ENCODE data around the gene TBC1D5. TPM values are rescaled to one million over a fixed set of nuclear protein-coding genes. Genes with fewer than 3 reads are reported as not detected.
"Not testable (repeated sequence)": the region's sequence is repeated elsewhere in the genome, so short reads cannot be mapped to it uniquely, and the experiment has no call there.

Gene TBC1D5
- total RNA-seq, 1 donor from 2014 or later = 48.1 TPM

GRCh38 chr3:17642474-17642873, 100.0 kb downstream of the TBC1D5 start:
- intact Hi-C loops (cut with DNase I) = no loop called here
- Histone ChIP-seq H3K36me3 (no peaks in the 10 kb centered on the region), H3K9me3 (no peaks in the 10 kb centered on the region), H3K4me3 (no peak overlapping the region), H3K4me1 (peaks cover 14% of the 10 kb centered on the region), H3K27ac (no peak overlapping the region), H3K27me3 (no peaks in the 10 kb centered on the region)
- TF ChIP-seq POLR2AphosphoS5 (IDR thresholded peaks at IDR 0.05; ENCODE audit: insufficient read depth in 1 of 2, low read depth in 1 of 2) (no peak), POLR2A (IDR thresholded peaks at IDR 0.05) (no peak)
- TF ChIP-seq, protein P1, sequence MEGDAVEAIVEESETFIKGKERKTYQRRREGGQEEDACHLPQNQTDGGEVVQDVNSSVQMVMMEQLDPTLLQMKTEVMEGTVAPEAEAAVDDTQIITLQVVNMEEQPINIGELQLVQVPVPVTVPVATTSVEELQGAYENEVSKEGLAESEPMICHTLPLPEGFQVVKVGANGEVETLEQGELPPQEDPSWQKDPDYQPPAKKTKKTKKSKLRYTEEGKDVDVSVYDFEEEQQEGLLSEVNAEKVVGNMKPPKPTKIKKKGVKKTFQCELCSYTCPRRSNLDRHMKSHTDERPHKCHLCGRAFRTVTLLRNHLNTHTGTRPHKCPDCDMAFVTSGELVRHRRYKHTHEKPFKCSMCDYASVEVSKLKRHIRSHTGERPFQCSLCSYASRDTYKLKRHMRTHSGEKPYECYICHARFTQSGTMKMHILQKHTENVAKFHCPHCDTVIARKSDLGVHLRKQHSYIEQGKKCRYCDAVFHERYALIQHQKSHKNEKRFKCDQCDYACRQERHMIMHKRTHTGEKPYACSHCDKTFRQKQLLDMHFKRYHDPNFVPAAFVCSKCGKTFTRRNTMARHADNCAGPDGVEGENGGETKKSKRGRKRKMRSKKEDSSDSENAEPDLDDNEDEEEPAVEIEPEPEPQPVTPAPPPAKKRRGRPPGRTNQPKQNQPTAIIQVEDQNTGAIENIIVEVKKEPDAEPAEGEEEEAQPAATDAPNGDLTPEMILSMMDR (IDR thresholded peaks at IDR 0.05) = no peak
- no peak for DNase-seq (ENCODE audit: extremely low spot score in 2 of 2)

DNA sequence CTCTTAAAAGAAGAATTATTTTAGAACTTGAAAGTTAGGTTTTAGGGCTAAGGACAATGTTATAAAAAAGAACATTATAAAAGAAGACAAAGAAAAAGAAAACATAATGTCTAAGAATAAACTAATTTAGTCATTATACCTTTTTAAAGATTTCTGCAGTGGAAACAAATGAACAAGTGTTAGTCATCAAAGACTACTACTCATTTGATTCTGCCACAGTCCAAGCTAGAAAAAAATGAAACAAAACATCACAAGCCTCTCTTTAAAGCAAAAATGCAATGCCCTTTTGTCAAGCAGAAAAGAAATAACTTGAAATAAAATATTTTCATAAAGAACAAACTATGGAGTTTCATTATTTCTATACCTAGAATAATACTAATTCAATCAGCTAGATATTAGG, 102.0 kb downstream of the TBC1D5 start:
- H3K9me3 ChIP-seq = no peaks in the 10 kb centered on the region
- TF ChIP-seq POLR2A (IDR thresholded peaks at IDR 0.05) = no peak
- no peak overlapping the region for H3K27ac ChIP-seq
- no peak overlapping the region for H3K4me3 ChIP-seq
- no peak for DNase-seq (ENCODE audit: extremely low spot score in 2 of 2)
- intact Hi-C loops (cut with DNase I) = no loop called here
- no peaks in the 10 kb centered on the region for H3K27me3 ChIP-seq
- peaks cover 18% of the 10 kb centered on the region for H3K4me1 ChIP-seq
- H3K36me3 ChIP-seq = no peaks in the 10 kb centered on the region

GRCh38 chr3:17639765-17640164, 102.7 kb downstream of the TBC1D5 start:
- DNase-seq (ENCODE audit: extremely low spot score in 2 of 2) = no peak
- Histone ChIP-seq H3K4me1 (peaks cover 21% of the 10 kb centered on the region), H3K9me3 (no peaks in the 10 kb centered on the region), H3K27me3 (no peaks in the 10 kb centered on the region), H3K27ac (no peak overlapping the region), H3K36me3 (no peaks in the 10 kb centered on the region), H3K4me3 (no peak overlapping the region)
- TF ChIP-seq POLR2A (IDR thresholded peaks at IDR 0.05) (no peak), POLR2AphosphoS5 (IDR thresholded peaks at IDR 0.05; ENCODE audit: insufficient read depth in 1 of 2, low read depth in 1 of 2) (no peak)
- TF ChIP-seq, protein P1 (IDR thresholded peaks at IDR 0.05) = no peak
- intact Hi-C loops (cut with DNase I) = no loop called here

DNA sequence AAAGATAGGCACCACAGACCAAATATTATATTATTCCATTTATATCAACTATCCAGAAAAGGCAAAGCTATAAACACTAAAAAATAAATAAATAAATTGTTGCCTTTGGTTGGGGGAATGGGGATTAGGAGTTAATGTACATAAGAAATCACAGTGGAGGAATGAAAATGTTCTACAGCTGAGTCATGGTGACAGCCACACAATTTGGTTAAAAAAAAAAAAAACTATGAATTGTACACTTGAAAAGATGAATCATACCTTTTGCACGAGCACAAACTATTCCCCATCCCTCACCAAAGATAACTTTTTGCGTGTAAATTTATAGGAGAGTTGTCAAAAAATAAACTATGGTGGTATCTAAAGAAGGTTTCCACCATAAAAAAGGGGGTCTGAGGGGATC, 103.2 kb downstream of the TBC1D5 start:
- no peak for DNase-seq (ENCODE audit: extremely low spot score in 2 of 2)
- TF ChIP-seq POLR2AphosphoS5 (IDR thresholded peaks at IDR 0.05; ENCODE audit: insufficient read depth in 1 of 2, low read depth in 1 of 2) = no peak
- TF ChIP-seq, protein P1 (IDR thresholded peaks at IDR 0.05) = no peak
- TF ChIP-seq POLR2A (IDR thresholded peaks at IDR 0.05) = no peak
- intact Hi-C loops (cut with DNase I) = no loop called here
- Histone ChIP-seq H3K4me1 (peaks cover 21% of the 10 kb centered on the region), H3K4me3 (no peak overlapping the region), H3K36me3 (no peaks in the 10 kb centered on the region), H3K27me3 (no peaks in the 10 kb centered on the region), H3K9me3 (no peaks in the 10 kb centered on the region), H3K27ac (no peak overlapping the region)

DNA sequence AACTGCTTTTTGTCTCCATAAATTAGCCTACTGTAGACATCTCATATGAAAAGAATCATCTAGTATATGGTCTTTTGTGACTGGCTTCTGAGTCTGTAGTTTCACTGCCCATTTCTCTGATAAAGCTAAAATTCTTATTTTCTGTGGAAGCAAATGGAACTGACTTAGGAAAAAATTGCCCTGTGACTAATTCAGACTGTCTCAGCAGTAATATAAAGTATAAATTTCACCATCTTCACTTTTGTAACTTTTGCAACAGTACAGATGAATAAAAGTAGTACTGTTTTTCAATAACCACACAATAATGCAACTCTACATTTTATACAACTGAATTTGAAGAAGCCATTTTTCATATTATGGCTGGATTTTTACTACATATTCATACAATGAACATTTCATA, 104.1 kb downstream of the TBC1D5 start:
- no peaks in the 10 kb centered on the region for H3K36me3 ChIP-seq
- no peaks in the 10 kb centered on the region for H3K27me3 ChIP-seq
- TF ChIP-seq POLR2AphosphoS5 (IDR thresholded peaks at IDR 0.05; ENCODE audit: insufficient read depth in 1 of 2, low read depth in 1 of 2) (no peak), POLR2A (IDR thresholded peaks at IDR 0.05) (no peak)
- TF ChIP-seq, protein P1 (IDR thresholded peaks at IDR 0.05) = no peak
- intact Hi-C loops (cut with DNase I) = no loop called here
- H3K4me3 ChIP-seq = no peak overlapping the region
- no peak for DNase-seq (ENCODE audit: extremely low spot score in 2 of 2)
- H3K4me1 ChIP-seq = peaks cover 15% of the 10 kb centered on the region
- no peak overlapping the region for H3K27ac ChIP-seq
- no peaks in the 10 kb centered on the region for H3K9me3 ChIP-seq

GRCh38 chr3:17635675-17636074, 106.8 kb downstream of the TBC1D5 start:
- H3K36me3 ChIP-seq; H3K27ac ChIP-seq; intact Hi-C loops (cut with DNase I); H3K9me3 ChIP-seq; DNase-seq (ENCODE audit: extremely low spot score in 2 of 2); H3K4me3 ChIP-seq; H3K27me3 ChIP-seq: not testable (repeated sequence)
- H3K4me1 ChIP-seq = peaks cover 15% of the 10 kb centered on the region

Measured in vagina (tissue), 2 donors.